SK-MEL-5 (cell line): ENCODE measurements around the gene CLEC18A. TPM values are rescaled to one million over a fixed set of nuclear protein-coding genes. Genes with fewer than 3 reads are reported as not detected.
"Not testable (repeated sequence)": the region's sequence is repeated elsewhere in the genome, so short reads cannot be mapped to it uniquely, and the experiment has no call there.

Experiments
- DNase-seq: peaks from one replicate; pipeline ENCODE4 v3.0.0-alpha.2; 2016; ENCODE audit warnings: low read depth, low spot score
- in situ Hi-C: cut with HindIII; loops from 2 replicates; pipeline ENCODE4 v1.10.0; 2016; ENCODE audit warnings: low sequenced_read_pairs, high pct_unique_total_duplicates, low pct_unique_long_range_greater_than_20kb
- small RNA-seq, 2 experiments: library from RNA; depleted of rRNA; stranded (forward); fragments of <200 nt; gene quantifications; one replicate each; pipeline ENCODE3, GENCODE V24; 2014
- total RNA-seq: library from RNA; depleted of rRNA; stranded (reverse); fragments of >200 nt; shearing (Covaris generic); gene quantifications from 2 replicates; pipeline ENCODE4 v1.2.3, GENCODE V29; 2014; rRNA removed

CLEC18A gene
- total RNA-seq, 1 experiment from 2014 or later = 0.32 TPM

DNA sequence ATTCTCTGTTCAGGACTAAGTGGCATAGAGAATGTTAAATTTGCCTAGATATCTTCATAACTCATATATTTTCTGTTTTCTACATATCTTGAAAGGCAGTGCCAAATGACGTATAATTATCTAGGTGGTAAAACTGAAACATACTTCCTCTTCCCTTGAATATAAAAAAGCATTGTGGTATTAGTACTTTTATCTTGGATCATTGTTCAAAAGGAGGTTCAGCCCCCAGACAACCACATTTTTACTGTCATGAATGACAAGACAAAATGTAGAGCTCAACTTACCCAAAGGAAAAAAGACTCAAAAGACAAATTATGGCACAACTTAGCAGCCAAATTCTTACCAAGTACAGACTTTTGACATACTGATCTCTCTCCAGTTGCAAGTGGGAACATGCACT, 34.1 kb downstream of the CLEC18A start:
- DNase-seq, in situ Hi-C loops: not testable (repeated sequence)

DNA sequence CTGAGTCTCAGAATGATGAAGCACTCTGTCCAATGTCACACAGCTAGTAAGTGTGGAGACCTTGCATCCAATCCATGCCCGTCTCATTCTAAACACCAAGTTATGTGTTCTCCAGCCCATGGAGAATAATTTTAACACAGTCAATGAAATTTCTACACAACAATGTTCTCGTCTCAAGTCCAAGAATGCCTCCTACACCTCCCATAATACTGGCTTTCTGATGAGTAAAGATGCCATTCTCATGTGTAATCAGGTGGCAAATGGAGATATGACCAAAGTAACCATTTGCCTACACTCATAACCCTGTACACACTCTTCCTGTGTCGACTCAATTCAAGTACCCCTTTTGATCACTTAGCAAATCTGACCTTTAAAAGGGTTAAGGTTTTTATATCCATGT, 46.8 kb downstream of the CLEC18A start:
- not testable (repeated sequence) for DNase-seq

DNA sequence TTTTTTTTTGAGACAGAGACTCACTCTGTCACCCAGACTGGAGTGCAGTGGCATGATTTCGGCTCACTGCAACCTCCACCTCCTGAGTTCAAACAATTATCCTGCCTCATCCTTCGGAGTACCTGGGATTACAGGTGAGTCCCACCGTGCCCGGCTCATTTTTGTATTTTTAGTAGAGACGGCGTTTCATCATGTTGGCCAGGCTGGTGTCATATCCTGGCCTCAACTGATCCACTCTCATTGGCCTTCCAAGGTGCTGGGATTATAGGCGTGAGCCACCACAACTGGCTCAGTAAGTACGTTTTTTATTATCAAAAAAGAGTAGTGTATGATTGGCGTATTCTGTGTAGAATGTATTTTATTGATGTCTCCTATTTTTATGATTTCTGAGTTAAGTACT, 48.7 kb downstream of the CLEC18A start:
- in situ Hi-C loops, DNase-seq: not testable (repeated sequence)

More for the DNA sequence above, 46.8 kb downstream of the CLEC18A start:
- in situ Hi-C loops = not testable (repeated sequence)

DNA sequence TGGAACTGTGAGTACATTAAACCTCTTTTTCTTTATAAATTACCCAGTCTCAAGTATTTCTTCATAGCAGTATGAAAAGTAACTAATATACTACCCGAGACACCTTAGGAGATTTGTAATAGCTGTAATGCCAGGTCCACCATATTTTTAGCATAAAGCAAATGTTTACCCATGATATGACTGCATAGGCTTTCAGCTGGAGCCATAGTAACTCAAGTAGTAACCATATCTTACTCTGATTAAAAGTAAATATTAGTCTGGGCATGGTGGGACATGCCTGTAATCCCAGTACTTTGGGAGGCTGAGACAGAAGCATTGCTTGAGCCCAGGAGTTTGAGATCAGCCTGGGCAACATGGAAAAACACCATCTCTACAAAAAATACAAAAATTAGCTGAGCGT, 52.4 kb downstream of the CLEC18A start:
- DNase-seq, in situ Hi-C loops: not testable (repeated sequence)

DNA sequence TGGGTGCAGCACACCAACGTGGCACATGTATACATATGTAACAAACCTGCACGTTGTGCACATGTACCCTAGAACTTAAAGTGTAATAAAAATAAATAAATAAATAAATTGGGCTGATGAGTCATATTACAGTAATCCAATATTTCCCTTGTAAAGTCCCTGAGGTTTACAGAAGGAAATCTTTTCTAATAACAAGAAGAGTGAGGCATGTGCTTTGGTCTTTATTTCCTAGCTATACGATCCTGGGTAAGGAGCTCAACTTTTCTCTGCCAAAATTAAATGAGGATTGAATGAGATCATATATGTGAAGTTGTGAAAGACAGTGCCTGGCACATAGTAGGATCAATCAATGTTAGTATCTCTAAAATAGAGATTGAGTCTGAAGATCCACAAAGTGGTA, 57.5 kb downstream of the CLEC18A start:
- DNase-seq, in situ Hi-C loops: not testable (repeated sequence)

DNA sequence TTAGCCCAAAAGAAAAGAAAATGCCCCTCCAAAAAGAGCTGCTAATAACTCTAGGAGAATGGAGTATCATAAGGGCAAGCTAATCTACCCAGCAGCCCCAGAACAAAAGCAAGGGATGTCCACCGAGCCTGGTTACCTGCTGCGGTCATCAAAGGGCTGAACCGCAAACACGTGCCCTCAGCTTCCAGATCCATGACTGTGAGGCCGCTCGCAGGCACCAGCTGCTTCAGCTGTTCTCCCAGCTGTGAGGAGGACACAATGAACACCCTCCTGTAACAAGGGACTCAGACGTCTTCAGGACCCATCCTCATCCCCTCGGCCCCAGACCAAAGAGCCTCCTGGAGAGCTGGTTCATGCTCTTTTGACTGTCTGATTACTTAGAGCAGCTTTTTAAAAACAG, 59.5 kb downstream of the CLEC18A start:
- in situ Hi-C loops = not testable (repeated sequence)

DNA sequence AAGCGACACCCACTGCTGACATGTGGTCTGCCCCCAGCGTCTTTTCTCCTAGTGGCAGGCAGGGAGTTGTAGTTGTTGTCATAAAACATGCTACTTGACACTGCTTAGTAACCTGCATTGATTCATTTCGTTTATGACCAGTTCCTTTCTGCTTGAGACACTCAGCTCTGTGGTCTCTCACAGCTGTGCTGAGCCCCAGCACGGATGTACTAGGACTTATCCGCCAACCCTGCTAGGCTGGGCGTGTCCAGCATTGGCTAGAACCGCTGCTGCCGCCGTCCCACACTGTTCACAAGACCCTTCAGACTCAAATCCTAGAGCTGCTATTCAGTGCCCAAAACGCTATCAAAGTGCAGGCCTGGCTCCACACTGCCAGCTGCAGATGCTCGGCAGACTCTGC, 60.0 kb downstream of the CLEC18A start:
- in situ Hi-C loops, DNase-seq: not testable (repeated sequence)

More for the DNA sequence above, 59.5 kb downstream of the CLEC18A start:
- not testable (repeated sequence) for DNase-seq

DNA sequence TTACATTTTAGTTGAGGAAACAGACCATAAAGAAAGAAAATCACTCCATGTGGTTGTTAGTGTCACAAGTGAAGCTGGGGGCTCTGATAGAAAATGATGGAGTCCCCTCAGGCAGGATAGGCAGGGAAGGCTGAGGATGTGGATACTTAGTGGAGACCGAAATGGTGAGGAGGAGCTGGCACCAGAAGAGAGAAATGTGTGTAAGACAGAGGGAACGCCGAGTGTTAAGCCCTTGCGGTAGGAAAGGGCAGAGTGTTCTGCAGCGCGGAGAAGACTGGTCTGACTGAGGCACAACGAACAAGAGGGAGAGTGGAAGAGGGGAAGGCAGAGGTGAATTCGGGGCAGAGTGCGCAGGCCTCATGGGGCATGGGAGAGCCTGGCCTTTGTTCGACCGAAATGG, 61.2 kb downstream of the CLEC18A start:
- in situ Hi-C loops, DNase-seq: not testable (repeated sequence)

DNA sequence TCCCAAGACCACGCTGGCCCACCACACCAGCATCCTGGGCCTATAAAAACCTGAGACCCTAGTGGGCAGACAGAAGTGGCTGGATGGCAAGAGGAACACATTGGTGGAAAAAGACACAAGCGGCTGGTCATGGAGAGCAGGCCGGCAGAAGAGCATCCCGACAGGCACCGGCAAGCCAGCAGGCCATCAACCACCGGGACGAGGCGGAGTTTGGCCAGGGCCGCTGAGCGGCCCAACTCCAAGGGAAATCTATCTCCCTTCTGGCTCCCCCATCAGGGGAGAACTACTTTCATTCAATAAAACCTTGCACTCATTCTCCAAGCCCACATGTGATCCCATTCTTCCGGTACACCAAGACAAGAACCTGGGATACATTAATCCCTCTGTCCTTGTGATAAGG, 61.8 kb downstream of the CLEC18A start:
- DNase-seq, in situ Hi-C loops: not testable (repeated sequence)

Small RNAs within 50 kb of the gene (small RNA-seq; reads per million reads assigned to genes)
- 0 reads per million in 2 experiments for gene AC026468.1
- gene MIR140 = 0.93 to 30.7 reads per million in 2 experiments

Other genes starting within 250 kb of the CLEC18A start
- 1,689 and 1,774 TPM in 2 replicates for gene NQO1, start 224.8 kb upstream of the CLEC18A start, total RNA-seq
- 14.6 and 16.5 TPM in 2 replicates for gene NOB1, start 196.4 kb upstream of the CLEC18A start, total RNA-seq
- 13.9 and 14.0 TPM in 2 replicates for gene WWP2, start 189.0 kb upstream of the CLEC18A start, total RNA-seq
- gene PDPR, start 163.0 kb downstream of the CLEC18A start, total RNA-seq = 7.0 and 9.0 TPM in 2 replicates
- gene CLEC18C, start 222.5 kb downstream of the CLEC18A start, total RNA-seq = not detected in 2 replicates